Heart right ventricle (tissue), 16 donors: ENCODE data around the gene PPP1R3F. TPM values are rescaled to one million over a fixed set of nuclear protein-coding genes. Genes with fewer than 3 reads are reported as not detected.
A peak's percentile ranks its signal among the peaks of the same experiment; 100 is the strongest.

Experiments
- ATAC-seq, 8 donors: fragments of 200-7000 bp; cut with Tn5 transposase; one replicate each; pipeline ENCODE4 v1.9.1; 2020; ENCODE audit warnings: mild to moderate bottlenecking in 8 of 8, moderate library complexity in 8 of 8, moderate number of reproducible peaks in 1 of 8
- DNase-seq, 2 donors: peaks; one replicate each; pipeline ENCODE4 v3.0.0-alpha.2; 2020
- H3K27ac ChIP-seq, 10 donors: fragments of 200-600 bp; sonication (generic) in 2 of 10; one replicate each; pipeline versions ENCODE4 v1.5.0 to v1.8.0; 2020 to 2022; ENCODE audit warnings: mild to moderate bottlenecking in 3 of 10
- H3K27me3 ChIP-seq, 7 donors: fragments of 200-600 bp; one replicate each; pipeline ENCODE4 v1.8.0; 2021 to 2022; ENCODE audit warnings: mild to moderate bottlenecking in 2 of 7
- H3K36me3 ChIP-seq, 9 donors: fragments of 200-600 bp; sonication (generic) in 1 of 9; one replicate each; pipeline versions ENCODE4 v1.5.0 to v1.8.0; 2020 to 2022; ENCODE audit warnings: mild to moderate bottlenecking in 2 of 9
- H3K4me1 ChIP-seq, 9 donors: fragments of 200-600 bp; sonication (generic) in 1 of 9; one replicate each; pipeline versions ENCODE4 v1.5.0 to v1.8.0; 2020 to 2022; ENCODE audit warnings: mild to moderate bottlenecking in 4 of 9
- H3K4me3 ChIP-seq, 10 donors: fragments of 200-600 bp; sonication (generic) in 2 of 10; one replicate each; pipeline versions ENCODE4 v1.5.0 to v1.8.0; 2020 to 2022; ENCODE audit warnings: mild to moderate bottlenecking in 7 of 10, moderate library complexity in 2 of 10
- H3K9me3 ChIP-seq, 11 donors: fragments of 200-600 bp in 10 of 11; sonication (generic) in 2 of 11; one replicate each; pipeline versions ENCODE4 v1.5.0 to v1.8.0; 2013 to 2022; ENCODE audit warnings: mild to moderate bottlenecking in 2 of 11, control low read depth in 1 of 11, moderate library complexity in 1 of 11
- WGBS, 2 donors: extraction: QIAGEN DNeasy Blood & Tissue Kit; methylation state at CpG; one replicate each; pipeline ENCODE4 v1.1.7; 2013; ENCODE audit warnings: inconsistent platforms in 1 of 2; 5-methylcytosine and 5-hydroxymethylcytosine counted together
- intact Hi-C, 10 donors: fragments of 100-400 bp; cut with DNase I; formaldehyde crosslinking; loops; one replicate each; pipeline versions ENCODE4 v1.11.1 to v1.14.2; 2022
- polyA plus RNA-seq, 2 donors: library from polyadenylated mRNA; stranded (reverse); fragments of 200-250 nt; gene quantifications; one replicate each; pipeline ENCODE4 v1.2.3, GENCODE V29; 2013
- total RNA-seq, 10 donors: library from RNA; stranded (reverse); fragmentation: NEBNext Ultra II Directional in 3 of 10; extraction: Animal tissue kit (Norgen Biotek cat#: 25700) in 3 of 10; gene quantifications; one replicate each; pipeline versions ENCODE4 v1.2.1 to v1.2.4, GENCODE V29; 2021 to 2023
- TF ChIP-seq, protein P1 (sequence below), 9 donors: fragments of 200-600 bp; sonication (generic) in 2 of 9; IDR thresholded peaks; one replicate each; pipeline versions ENCODE4 v1.5.0 to v1.8.0; 2021 to 2022; ENCODE audit warnings: antibody characterized with exemption in 9 of 9, mild to moderate bottlenecking in 5 of 9, moderate library complexity in 1 of 9
- donor health status: Arrhythmogenic right ventricular cardiomyopathy.
- donor health status: ischemic (EF 13 %, LVEDD 7.1; RV severe dilation, severe dysfunction).
- donor health status: healthy with polysubstance abuse.
- donor health status: DM: no; HTN: yes; CAD: no.
- donor health status: DM: no; HTN: no; CAD: no.
- donor health status: ischemic (EF 25% LVEDD 6.9; RV normal size, moderate dysfunction).
- donor health status: ischemic (EF 25% LVEDD 5.7; RV mildly dilated, moderate dysfunction).
- donor health status: healthy.
- donor health status: DM: yes; HTN: yes; CAD: no.
- donor health status: Ischemic cardiomyopathy.
- donor health status: ischemic (EF 35%, LVEDD 5.7; RV mildly dilated, moderate dysfunction).
- donor health status: nonischemic (EF 11% LVEDD 7.7; RV severe dilation, severe dysfunction).
- donor health status: DM: yes; HTN: yes; CAD: no.
- donor health status: PGD.
- donor health status: ischemic (EF 29% LVEDD 5.4; RV normal size, mild dysfunction).
- donor health status: nonischemic (EF 23%, LVEDD 6.1; RV moderate dilation, normal function).

The PPP1R3F gene
- total and polyA plus RNA-seq, 12 donors: 10.8 to 26.0 (median 19.8) TPM

DNA sequence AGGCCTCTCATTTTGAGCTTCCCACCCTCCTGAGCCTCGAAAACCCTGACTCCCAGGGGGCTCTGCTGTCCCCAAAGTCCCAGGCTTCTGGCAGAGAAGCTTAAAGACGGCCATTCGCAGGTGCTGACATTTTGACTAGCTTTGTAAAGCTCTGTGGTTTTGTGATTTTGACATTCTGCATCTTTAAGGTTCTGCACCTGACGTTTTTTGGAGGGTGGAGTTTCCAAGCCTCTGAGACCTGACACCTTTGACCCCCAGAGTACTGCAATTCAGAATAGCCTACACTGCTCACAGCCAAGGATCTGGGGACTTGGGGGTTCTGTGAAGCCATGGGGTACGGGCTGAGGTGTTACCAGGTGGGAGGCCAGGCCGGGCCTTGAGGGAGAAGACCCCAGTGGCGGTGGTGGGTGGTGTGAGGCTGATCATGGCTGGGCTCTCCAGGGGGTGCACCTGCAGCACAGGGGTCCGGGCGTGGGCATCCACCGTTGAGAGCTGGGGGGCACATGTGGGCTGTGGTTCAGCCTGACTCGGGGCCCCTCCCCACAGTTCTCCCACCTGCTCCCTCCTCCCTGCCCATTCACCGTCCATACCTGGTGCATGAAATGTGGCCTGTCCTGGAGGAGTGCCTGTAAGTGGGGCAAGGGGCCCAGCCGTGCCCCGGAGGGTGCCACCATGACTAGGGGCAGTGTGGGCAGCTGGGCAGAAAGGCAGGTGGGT, 12.4 kb upstream of the PPP1R3F start:
- ATAC-seq (peak in 1 of 8 donors; percentile 11), DNase-seq (no peak)
- H3K27ac ChIP-seq: no peak overlapping the region
- TF ChIP-seq, protein P1, sequence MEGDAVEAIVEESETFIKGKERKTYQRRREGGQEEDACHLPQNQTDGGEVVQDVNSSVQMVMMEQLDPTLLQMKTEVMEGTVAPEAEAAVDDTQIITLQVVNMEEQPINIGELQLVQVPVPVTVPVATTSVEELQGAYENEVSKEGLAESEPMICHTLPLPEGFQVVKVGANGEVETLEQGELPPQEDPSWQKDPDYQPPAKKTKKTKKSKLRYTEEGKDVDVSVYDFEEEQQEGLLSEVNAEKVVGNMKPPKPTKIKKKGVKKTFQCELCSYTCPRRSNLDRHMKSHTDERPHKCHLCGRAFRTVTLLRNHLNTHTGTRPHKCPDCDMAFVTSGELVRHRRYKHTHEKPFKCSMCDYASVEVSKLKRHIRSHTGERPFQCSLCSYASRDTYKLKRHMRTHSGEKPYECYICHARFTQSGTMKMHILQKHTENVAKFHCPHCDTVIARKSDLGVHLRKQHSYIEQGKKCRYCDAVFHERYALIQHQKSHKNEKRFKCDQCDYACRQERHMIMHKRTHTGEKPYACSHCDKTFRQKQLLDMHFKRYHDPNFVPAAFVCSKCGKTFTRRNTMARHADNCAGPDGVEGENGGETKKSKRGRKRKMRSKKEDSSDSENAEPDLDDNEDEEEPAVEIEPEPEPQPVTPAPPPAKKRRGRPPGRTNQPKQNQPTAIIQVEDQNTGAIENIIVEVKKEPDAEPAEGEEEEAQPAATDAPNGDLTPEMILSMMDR (IDR thresholded peaks at IDR 0.05): no peak
- H3K4me1 ChIP-seq: no peaks in the 10 kb centered on the region
- no peaks in the 10 kb centered on the region for H3K27me3 ChIP-seq
- H3K4me3 ChIP-seq: no peak overlapping the region
- 87 to 88% methylated on average over 14 of the region's 14 CpGs for WGBS, 2 donors
- no peaks in the 10 kb centered on the region for H3K36me3 ChIP-seq
- intact Hi-C loops: no loop called here
- no peaks in the 10 kb centered on the region for H3K9me3 ChIP-seq

DNA sequence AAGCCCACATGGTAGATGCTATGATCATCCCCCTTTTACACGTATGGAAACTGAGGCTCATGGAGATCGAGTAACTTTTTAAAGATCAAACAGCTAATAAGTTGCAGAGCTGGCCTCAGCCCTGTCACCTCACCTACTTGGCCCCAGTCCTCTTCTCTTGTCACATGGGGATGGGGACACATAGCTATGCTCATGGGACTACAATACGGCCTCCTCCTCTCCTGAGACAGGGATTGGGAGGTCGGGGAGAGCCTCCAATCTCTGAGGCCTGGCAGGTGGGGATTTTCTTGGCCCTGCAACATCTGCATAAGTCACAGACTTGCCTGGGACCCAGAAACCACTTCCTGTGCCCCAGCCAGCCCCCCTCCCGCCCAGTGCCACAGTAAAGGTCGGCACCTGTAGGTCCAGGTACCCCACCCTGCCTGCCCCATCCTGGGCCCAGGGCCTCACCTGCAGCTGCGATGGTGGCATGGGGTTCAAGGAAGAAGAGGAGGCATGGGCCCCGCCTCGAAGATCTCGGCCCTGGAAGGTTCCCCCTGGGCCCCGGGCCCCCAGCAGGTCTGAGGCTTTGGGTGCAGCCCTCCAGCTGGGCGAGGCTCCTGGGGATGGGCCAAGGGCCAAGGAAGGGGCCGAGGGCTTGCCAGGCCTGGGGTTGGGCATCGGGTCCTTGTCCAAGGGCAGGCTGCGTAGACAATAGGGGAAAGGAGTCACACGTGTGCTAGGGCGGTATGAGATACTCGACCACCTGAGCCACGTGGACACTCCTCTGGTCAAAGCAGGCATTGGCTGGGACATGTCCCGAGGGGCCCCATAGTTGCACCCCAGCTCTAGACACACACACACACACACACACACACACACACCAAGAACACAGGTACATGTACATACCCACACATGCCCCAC, 11.5 kb upstream of the PPP1R3F start:
- ATAC-seq (no peak), DNase-seq (no peak)
- Histone ChIP-seq H3K27me3 (no peaks in the 10 kb centered on the region), H3K4me3 (no peak overlapping the region), H3K36me3 (no peaks in the 10 kb centered on the region), H3K9me3 (no peaks in the 10 kb centered on the region), H3K4me1 (no peaks in the 10 kb centered on the region), H3K27ac (no peak overlapping the region)
- TF ChIP-seq, protein P1 (IDR thresholded peaks at IDR 0.05): no peak
- intact Hi-C loops: no loop called here
- 79 to 83% methylated on average over 19 to 20 of the region's 20 CpGs for WGBS, 2 donors

DNA sequence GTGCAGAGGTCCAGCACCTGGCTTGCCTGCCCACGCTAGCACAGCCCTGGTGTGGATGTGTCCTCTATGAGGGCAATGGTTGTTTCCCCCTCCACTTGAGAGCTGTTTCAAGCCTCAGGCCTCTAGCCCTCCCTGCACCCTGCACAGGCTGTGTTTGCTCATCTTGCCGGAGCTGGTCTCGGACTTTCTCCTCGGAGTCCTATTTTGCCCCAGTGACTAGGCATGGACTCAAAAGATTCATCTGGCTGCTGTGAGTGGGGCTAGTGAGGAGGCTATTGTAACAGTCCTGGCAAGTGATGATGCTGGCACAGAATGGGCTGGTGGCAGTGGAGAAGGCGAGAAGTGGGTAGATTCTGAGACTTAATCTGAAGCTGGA, 10.9 kb upstream of the PPP1R3F start:
- ATAC-seq: no peak
- Histone ChIP-seq H3K27me3 (no peaks in the 10 kb centered on the region), H3K4me1 (no peaks in the 10 kb centered on the region), H3K36me3 (no peaks in the 10 kb centered on the region), H3K4me3 (no peak overlapping the region), H3K27ac (no peak overlapping the region), H3K9me3 (no peaks in the 10 kb centered on the region)
- TF ChIP-seq, protein P1 (IDR thresholded peaks at IDR 0.05): no peak
- intact Hi-C loops: no loop called here
- WGBS, 2 donors: 87 to 88% methylated on average over 5 of the region's 5 CpGs
- DNase-seq: no peak

DNA sequence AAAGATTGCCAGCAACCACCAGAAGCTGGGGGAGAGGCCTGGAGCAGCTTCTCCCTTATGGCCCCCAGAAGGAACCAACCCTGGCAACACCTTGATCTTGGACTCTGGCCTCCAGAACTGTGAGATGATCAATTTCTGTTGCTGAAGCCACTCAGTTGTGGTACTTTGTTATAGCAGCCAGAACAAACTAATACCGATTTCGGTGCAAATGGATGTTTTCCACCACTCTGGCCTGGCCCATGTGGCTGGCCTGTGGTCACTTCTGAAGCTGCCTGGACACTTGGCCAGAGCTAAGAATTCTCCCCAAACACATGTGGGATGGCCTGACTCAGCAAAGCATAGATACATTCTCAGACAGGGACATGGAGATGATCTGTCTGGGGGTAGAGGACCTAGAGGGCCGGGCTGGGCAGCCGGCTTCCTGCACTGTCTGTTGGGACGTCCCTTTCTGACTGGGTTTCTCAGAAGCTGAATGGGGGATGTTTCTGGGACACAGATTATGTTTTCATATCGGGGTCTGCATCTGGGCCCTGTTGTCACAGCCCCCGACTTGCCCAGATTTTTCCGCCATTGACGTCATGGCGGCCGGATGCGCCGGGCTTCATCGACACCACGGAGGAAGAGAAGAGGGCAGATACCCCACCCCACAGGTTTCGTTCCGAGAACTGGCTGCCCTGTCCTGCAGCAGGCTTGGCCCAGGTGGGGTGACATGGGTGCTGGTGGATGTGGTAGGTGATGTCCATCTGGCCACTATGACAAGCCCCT, 9.2 kb upstream of the PPP1R3F start:
- H3K4me3 ChIP-seq: no peak overlapping the region
- H3K4me1 ChIP-seq: no peaks in the 10 kb centered on the region
- ATAC-seq: no peak
- H3K9me3 ChIP-seq: no peaks in the 10 kb centered on the region
- no peak for DNase-seq
- TF ChIP-seq, protein P1 (IDR thresholded peaks at IDR 0.05): no peak
- intact Hi-C loops: loop anchor here in 1 of 10 donors (10.0 kb wide), 1 partner anchor 66 kb away; no protein-coding TSS in a partner anchor
- H3K27ac ChIP-seq: no peak overlapping the region
- H3K27me3 ChIP-seq: peaks cover 0 to 5% (median 0%) of the 10 kb centered on the region in 7 donors
- WGBS, 2 donors: 95 to 97% methylated on average over 17 of the region's 17 CpGs
- H3K36me3 ChIP-seq: no peaks in the 10 kb centered on the region
